Left renal cortex interstitium (tissue), 4 donors: ENCODE data around the gene COASY. TPM values are rescaled to one million over a fixed set of nuclear protein-coding genes. Genes with fewer than 3 reads are reported as not detected.
"Not testable (repeated sequence)": the region's sequence is repeated elsewhere in the genome, so short reads cannot be mapped to it uniquely, and the experiment has no call there.

Experiments
- DNase-seq, 4 donors: peaks; one replicate each; pipeline ENCODE4 v3.0.0-alpha.2; 2013; ENCODE audit warnings: low read depth in 4 of 4, low spot score in 2 of 4, missing footprints in 1 of 4
- polyA plus RNA-seq, 4 donors: library from polyadenylated mRNA; unstranded; fragments of 120-200 nt; gene quantifications; one replicate each; pipeline ENCODE4 v1.2.1, GENCODE V29; 2013; ENCODE audit not compliant: insufficient read length in 4 of 4

The COASY gene
- polyA plus RNA-seq, 4 donors = 57.7 to 67.1 (median 59.9) TPM

DNA sequence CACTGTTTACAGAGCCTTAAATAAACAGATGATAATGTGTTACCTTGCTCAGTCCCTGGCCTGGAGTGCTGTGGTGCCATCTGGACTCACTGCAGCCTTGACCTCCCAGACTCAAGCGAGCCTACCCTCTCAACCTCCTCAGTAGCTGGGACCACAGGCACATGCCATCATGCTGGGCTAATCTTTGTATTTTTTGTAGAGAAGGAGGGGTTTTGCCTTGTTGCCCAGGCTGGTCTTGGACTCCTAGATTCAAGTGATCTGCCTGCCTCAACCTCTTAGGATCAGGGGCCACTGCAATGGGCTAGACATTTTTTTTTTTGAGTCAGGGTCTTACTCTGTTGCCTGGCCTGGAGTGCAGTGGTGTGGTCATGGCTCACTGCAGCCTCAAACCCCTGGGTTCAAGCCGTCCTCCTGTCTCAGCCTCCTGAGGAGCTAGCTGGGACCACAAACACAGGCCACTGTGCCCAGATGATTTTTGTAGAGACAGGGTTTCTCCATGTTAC, 30.9 kb upstream of the COASY start:
- DNase-seq = no peak

- DNase-seq = no peak
Observed at GRCh38 chr17:42531455-42532354, 30.2 kb upstream of the COASY start.

- no peak for DNase-seq
Observed at GRCh38 chr17:42535155-42536047, 26.5 kb upstream of the COASY start.

DNA sequence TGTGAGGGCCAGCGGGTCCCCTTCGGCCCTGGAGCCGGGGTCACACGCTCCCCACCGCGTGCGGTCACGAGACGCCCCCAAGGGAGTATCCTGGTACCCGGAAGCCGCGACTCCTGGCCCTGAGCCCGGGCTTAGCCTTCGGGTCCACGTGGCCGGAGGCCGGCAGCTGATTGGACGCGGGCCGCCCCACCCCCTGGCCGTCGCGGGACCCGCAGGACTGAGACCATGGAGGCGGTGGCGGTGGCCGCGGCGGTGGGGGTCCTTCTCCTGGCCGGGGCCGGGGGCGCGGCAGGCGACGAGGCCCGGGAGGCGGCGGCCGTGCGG, 25.9 kb upstream of the COASY start, which contains the start of gene NAGLU:
Gene NAGLU (plus strand): TSS at position 194 of the 324 bp plus-strand sequence. CDS start 32 bp downstream, at position 226.
- peak in 1 of 4 donors; percentile 81 for DNase-seq

- DNase-seq = no peak
Observed at GRCh38 chr17:42536372-42537155, 25.4 kb upstream of the COASY start.

DNA sequence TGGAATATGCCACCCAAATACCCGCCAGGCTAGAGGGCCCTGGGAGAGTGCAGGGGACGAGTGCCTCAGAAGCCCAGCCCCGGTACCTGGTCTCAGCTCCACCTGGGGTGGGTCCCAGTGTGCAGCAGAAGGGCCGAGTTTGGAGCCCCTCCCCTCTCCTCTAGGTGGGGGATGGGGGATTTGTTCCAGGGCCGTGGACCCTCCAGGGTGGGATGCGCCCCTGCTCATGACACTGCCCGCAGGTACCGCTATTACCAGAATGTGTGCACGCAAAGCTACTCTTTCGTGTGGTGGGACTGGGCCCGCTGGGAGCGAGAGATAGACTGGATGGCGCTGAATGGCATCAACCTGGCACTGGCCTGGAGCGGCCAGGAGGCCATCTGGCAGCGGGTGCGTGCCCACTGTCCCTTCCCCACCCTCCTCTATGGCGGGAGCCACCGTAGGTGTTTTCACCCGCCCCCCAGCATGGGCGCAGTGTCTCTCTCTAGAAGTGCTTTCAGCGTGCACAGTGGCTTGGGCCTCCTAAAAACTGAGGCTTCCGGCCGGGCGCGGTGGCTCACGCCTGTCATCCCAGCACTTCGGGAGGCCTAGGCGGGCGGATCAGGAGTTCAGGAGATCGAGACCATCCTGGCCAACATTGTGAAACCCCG, 24.7 kb upstream of the COASY start:
- DNase-seq = no peak

- no peak for DNase-seq
Observed at GRCh38 chr17:42537826-42538451, 24.0 kb upstream of the COASY start.

DNA sequence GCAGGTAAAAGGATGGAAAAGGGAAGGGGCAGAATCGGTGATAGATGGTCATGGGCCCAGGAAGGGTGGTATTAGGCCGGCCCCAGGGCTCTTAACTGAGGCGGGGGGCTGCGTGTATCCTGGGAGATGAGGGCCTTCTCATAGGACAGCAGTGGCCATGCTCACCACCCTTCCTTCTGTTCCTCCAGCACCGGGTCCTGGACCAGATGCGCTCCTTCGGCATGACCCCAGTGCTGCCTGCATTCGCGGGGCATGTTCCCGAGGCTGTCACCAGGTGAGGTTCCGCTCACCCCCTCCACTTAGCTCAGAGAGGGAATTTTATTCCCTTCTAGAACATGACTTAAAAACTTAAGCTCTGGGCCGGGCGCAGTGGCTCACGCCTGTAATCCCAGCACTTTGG, 23.5 kb upstream of the COASY start:
- DNase-seq = no peak

GRCh38 chr17:42540558-42540957, 21.4 kb upstream of the COASY start:
- not testable (repeated sequence) for DNase-seq

- DNase-seq = no peak
Observed at GRCh38 chr17:42541041-42541833, 20.7 kb upstream of the COASY start.

GRCh38 chr17:42543190-42544079, 18.5 kb upstream of the COASY start:
- no peak for DNase-seq

DNA sequence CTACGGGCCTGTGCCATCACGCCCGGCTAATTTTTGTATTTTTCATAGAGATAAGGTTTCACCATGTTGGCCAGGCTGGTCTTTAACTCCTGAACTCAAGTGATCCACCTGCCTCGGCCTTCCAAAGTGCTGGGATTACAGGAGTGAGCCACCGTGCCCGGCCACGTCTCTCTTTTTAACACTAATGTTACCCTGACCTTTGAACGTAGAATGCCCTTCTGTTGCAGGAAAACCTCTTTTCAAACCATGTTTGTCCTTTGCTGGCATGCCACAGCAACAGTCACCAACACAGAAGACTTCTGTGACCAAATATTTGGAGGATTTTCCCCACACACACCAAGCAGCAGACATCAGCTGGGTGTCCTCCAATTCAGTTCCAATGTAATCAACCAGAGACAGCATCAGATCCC, 17.1 kb upstream of the COASY start:
- no peak for DNase-seq

DNA sequence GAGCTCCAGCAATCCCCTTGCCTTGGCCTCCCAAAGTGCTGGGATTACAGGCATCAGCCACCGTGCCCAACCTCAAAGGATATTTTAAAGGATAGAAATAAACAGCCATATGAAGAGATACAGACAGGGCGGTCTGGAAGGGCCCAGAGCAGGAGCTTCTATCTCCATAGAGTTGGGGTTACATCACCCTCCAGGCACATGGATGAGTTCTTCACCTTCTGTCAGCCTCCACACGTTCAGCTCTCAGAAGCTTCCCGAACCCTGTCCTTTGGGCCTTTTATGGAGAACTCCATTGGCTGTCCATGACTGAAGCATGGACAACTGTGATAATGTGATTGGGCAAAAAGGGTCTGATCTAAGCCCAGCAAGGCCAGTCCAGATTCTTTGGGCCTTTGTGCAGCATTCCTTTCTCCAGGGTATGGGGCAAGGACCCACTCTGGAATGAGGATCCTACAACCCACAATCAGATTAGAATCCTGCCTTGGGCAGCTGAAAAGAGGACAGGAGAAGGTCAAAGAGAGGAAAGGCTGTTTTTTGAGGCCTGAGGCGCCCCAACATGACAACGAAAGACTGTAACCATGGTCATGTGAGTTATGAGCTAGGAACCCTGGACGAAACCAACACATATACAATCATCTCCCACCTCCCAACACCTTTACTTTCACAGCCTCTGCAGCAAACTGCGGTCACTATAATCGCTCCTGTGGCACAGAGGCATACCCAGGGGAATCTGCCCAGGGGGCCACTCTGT, 16.0 kb upstream of the COASY start:
- not testable (repeated sequence) for DNase-seq

- no peak for DNase-seq
Observed at GRCh38 chr17:42547001-42547461, 14.9 kb upstream of the COASY start.

GRCh38 chr17:42547698-42548069, 14.3 kb upstream of the COASY start:
- DNase-seq = no peak

DNA sequence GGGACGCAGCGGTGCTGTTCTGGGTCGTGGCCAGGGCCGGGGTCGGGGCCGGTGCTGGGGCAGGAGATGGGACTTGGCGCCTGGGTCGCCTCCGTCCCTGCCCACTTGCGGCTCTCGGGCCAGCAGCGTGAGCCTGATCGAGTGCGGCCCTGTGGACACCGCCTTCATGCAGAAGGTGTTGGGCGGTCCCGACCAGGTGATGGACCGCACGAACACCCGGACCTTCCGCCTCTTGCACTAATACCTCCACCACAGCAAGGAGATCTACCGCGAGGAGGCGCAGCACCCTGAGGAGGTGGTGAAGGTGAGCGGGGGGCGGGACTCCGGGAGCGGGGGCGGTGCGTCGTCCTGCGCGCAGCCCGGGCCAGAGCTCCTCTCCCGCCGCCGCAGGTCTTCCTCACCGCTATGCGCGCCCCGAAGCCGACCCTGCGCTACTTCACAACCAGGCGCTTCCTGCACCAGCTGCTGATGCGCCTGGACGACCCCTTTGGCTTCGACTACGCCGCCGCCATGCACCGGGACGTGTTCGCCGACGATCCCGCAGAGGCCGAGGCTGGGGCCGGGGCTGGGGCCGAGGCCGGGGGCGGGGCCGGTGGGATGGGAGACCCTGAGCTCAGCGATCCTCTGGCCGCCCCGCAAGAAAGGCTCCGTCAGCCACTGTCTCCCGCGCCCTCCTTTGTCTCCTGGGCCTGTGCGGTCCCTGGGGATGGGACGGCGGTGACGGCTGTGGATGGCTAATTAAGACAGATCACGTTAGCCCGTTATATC, 13.7 kb upstream of the COASY start:
- no peak for DNase-seq
